Activated T-cell treated with anti-CD3 and anti-CD28 coated beads for 1 hour (primary cell): Measurements from ENCODE around the gene EMILIN2.
"Not testable (repeated sequence)": the region's sequence is repeated elsewhere in the genome, so short reads cannot be mapped to it uniquely, and the experiment has no call there.

Source experiments
- DNase-seq: peaks from one replicate; pipeline ENCODE4 v3.0.0-alpha.2; 2020; ENCODE audit warnings: low read depth

Gene EMILIN2

DNA sequence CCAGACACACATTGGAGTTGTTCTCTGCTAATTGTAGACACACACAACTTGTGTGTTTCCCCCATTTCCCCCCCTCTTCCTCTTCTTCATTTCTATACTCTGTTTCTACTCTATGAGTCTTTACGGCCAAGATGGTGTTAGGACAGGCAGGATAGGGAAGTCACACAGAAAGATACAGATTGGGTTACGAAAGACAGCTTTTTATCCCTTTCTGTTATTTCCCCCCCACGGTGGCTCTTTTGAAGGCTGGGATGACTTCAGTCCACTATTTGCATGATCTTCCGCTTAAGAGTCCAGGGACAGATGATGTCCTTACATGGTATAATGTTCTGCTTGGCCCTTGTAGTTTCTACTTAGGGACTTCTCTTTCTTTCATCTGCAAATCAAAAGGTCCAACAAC, 1.6 kb upstream of the EMILIN2 start:
- DNase-seq: no peak

DNA sequence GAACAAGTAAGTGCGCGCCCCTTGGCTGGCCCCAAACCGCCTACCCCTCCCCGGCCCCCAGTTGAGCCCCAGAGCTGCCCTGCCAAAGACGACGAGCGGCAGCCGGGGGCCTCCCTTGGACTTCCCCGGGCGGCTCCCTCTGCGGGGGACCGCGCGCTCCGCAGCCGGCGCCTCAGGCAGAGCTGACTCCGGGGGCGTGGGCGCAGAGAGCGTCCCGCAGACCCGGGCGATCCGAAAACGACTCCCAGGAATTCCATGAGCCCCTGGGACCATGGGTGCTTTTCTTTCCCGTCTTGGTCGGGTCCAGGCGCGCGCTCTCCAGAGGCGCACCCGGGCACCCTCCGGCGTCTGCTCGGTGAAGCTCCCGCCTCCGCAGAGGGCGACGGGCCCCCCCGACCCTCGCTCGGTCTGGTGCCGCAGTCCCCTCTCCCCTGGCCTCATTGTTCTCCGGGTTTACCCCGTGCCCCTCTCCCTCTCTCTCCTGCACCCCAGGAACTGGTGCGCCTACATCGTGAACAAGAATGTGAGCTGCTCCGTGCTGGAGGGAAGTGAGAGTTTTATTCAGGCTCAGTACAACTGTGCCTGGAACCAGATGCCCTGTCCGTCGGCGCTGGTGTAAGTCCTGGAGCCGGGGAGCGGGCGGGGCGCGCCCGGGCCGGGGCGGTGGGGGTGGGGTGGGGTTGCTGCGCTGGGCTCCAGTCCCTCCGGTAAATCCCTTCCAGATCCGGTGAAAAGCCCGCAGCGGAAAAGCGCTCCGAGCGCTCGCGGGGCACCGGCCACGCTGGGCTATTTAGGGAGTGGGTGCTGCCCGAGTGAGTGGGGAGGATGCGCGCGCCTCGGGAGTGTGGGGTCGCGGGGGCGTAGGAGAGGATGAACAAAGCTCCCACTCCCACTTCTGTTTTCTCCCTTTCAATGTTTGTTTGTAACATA, 776 bp downstream of the EMILIN2 start:
- DNase-seq: peak; percentile 6

DNA sequence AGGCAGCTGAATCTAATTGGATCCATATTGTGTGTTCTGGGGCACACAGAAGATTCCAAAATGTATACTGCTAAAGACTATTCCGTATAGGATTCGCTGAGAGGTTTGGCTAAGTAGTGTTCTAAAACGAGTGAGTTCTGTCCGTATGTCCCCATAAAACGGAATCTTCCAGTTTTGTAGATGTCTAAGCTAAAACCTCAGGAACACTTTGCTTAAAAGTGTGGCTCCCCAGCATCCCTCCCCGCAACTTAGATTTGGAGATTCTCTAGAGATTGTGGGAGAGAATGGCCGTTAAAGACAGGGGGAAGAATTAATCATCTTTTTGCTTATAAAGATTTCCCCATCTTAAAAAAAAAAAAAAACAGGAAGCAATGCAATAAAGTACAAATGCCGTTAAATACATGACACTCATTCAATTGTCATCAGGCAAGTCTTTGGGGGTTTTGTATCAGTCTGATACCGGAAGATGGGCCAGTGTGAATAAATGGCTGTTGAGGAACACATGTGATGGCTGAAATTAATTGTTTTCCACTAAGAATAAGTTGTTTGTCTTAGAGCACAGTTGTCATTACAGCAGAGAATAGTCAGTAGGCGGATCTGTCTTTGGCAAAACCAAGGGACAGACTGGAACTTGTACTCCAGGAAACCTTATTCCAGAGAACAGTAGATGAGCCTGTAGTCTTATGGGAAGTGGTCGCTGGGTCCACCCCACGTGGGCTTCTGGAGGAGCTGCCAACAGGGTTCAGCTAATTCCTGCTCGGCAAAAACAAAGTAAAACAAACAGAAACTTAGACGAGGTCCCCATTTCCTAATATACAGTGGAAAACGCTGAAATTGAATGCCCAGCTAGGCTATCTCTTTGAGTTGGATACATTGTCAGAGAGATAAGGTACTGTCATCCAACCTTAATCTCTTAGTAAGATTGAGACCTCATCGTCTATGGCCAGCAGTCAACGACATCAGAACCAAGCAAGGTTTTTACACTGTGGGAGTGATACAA, 1.7 kb downstream of the EMILIN2 start:
- no peak for DNase-seq

DNA sequence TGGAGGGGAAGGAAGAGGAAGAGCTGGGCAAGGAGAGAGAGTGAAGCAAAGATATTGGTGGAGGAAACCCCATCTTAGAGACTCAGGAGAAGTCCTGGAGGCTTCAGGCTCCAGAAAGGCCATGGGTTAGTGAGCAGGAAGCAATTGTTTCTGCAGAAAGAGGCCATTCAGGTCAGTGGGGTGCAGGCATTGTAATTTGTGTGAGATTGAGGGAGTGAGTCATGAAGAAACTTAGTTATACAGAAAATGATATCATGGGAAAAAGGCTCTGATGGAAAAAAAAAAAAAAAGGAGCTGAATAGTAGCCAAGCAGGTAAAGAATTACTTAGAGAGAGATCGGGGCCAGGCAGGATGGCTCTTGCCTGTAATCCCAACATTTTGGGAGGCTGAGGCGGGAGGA, 4.0 kb downstream of the EMILIN2 start:
- no peak for DNase-seq

DNA sequence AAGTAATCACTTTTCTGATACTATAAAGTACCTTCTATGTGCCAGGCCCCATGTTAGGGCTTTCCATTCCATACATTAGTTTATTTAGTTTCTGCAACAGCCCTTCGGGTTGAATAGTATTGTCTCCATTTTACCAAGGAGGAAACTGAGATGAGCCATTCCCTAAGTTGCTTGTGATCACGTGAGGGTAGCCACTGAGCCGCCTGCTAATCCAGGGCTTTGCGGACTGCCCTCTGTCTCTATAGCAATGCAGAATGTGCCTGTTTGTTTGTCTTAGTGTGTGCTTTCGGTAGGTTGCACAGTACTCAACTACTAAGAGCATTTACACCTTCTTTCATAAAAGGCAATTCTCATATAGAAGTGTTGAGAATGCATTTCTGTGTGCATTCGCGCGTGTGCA, 5.0 kb downstream of the EMILIN2 start:
- DNase-seq: no peak

DNA sequence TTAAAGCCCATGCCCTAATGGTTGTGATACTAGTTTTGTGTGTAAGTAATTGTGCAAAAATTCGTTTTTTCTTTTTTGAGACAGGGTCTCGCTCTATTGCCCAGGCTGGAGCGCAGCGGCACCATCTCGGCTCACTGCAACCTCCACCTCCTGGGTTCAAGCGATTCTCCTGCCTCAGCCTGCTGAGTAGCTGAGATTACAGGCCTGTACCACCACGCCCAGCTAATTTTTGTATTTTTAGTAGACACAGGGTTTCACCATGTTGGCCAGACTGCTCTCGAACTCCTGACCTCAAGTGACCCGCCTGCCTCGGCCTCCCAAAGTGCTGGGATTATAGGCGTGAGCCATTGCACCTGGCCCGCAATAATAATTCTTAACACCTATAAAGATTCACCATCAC, 5.7 kb downstream of the EMILIN2 start:
- DNase-seq: not testable (repeated sequence)

DNA sequence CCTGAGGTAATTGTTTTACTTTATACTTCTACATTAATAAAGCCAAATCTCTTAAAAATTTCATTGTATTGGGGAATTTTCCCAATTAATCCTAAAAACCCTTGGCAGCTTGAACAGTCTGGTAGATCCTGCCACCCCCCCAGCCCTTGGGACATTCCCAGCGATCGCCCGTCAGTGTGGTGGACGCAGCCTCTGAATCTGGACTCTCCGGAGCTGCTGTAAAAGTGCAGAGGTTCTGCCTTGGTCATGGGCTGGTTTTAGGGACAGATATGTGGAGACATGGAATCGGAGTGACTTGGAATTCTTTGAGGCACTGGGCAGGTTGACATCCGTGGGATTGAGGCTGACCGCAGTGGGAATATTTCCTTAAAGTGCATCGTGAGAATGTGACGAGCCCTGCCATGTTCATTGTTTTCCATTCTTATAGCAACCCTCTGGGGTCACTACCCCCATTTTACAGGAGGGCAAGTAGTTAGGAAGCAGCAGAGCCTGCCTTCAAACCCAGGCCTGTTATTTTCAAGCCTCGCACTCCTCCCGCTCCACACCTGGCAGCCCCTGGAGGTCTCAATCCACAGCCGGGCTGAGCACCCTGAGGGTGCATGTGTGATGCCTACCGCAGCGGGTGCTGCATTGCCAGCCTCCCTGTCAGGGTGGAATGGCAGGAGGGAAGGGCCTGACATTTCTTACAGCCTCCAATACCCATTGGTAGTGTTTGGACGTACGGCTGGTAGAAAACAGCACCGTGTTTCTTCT, 6.5 kb downstream of the EMILIN2 start:
- DNase-seq: no peak

DNA sequence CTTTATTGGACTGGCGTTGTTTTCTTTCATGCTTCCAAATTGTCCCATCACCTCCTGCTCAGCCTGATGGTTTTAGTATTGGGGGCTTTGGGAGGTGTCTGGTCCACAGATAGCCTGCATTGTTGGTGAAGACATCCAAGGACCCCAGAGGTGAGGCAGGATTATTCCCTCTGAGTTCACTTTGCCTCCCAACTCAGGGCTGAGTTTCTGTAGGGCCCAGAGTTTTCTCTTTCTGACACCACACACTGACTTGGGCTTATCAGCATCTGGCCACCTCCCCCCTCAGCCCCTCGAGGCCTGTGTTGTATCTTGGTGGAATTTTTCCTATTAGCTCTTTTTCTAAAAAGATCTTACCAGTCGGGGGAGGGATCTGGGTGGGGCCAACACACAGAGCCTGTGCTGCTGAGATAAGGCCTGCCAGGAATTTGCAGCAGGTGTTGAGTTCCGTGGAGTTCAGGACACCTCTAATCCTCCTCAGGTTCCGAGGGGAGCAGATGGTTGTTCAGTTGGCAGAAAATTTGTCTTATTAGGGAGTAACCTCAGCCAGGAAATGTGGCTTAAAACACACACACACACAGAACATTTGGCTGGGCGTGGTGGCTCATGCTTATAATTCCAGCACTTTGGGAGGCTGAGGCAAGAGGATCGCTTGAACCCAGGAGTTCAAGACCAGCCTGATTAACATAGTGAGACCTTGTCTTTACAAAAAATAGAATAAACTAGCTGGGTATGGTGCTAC, 7.3 kb downstream of the EMILIN2 start:
- DNase-seq: no peak

DNA sequence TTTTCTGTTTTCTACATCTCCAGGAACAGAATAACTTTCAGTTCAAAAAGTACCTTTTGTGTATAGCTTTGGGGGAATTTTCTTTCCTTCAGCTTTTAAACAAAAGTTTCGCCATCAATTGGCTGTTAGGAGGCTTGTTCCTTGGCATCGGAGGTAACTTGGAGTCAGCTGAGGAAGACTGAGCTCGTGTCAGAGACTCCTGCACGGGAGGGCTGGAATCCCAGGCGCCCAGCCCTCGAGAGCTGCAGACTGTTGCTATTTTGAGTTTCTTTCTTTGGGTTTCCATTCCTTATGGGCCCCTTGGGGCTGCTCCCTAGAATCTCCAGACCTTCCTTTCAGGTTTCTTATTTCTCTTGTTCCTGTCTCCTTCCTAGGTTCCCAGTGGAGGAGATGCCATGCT, 8.1 kb downstream of the EMILIN2 start:
- DNase-seq: no peak

DNA sequence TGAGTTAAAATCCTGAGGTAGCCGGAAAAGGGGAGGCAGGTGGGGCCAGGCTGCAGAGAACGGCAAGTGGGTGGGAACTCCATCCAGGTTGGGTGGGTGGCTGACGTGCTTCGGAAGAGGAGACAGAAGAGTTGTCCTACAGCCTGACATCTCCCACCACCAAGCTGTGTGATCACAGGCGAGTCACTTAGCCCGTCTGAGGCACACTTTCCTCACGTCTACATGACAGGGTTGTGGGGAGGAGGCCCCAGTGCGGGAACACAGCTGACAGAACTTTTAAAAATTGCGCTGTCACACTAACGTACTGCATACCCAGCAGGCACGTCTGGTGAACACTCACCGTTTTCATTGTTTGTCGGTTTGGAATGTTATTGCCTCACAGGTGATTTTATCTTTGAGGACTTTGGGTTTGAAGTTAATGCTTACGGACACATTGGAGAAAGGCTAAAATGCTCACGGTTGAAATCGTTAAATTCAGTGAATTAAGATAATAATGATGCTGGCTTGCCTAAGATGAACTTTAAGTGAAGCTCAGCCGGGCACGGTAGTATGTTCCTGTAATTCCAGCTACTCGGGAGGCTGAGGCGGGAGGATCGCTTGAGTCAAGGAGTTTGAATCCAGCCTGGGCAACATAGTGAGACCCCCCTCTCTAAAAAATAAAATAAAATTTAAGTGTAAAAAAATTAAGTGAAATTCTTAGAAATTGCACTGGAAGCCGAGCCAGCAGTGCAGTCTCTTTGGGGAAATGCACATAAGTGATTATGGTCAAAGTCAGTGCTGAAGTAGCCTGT, 8.9 kb downstream of the EMILIN2 start:
- no peak for DNase-seq

DNA sequence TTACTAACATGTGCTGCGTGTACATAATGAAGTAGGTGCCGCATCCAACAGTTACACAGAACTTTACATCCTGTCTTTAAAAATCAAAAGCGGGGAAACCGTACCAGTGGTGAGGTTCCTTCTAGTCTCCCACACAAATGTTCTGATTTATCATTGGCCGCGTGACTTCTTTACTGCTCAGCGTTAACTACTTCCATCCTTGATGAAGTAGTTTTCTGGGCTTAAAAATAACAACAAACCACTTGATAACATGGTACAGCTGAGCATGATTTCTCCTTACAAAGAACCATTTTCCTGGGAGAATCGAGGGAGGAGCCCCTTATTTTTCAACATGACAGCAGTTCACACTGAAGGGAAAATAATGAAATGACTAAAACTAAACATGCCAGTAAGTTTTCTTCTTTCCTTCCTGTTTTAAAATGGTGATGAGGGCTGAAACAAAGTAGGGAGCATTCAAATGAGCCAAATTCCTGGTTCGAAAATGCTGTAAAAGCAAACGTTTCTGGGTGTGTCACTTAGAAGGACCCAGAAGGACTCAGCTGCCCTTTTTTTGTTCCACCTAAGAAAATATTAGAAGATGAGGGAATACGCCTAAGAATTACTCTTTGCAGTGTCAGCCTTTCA, 9.9 kb downstream of the EMILIN2 start:
- DNase-seq: no peak

DNA sequence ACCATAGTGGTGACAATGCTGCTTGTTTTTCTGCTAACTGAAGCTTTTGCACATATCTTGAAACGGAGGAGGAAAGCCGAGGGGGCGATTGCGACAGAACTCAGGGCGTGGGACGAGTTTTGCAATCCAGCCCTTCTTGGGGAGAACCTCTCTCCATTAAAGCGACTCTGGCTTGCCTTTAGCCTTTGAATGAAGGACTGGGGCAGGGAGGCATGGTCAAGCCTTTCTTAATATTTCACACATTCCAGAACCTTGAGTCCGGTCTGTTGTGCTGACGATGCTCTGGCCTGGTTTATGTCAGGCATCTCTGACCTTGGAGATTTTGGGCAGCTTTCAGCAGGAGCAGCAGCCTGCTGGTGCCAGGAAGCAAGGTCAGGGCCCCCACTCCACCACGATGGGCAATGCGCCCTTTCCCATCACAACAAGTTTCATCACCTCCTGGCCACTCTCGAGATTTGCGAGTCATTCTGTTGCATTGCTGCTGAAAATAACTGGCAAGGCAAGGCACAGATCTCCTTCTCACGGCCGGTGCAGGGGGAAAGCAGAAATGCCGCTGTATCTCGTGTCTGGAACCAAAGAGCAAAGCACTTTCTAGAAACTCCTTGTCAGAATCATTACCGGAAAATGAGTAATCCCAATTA, 10.8 kb downstream of the EMILIN2 start:
- no peak for DNase-seq

DNA sequence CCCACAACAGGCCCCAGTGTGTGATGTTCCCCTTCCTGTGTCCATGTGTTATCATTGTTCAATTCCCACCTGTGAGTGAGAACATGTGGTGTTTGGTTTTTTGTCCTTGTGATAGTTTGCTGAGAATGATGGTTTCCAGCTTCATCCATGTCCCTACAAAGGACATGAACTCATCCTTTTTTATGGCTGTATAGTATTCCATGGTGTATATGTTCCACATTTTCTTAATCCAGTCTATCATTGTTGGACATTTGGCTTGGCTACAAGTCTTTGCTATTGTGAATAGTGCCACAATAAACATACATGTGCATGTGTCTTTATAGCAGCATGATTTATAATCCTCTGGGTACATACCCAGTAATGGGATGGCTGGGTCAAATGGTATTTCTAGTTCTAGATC, 13.6 kb downstream of the EMILIN2 start:
- DNase-seq: not testable (repeated sequence)

DNA sequence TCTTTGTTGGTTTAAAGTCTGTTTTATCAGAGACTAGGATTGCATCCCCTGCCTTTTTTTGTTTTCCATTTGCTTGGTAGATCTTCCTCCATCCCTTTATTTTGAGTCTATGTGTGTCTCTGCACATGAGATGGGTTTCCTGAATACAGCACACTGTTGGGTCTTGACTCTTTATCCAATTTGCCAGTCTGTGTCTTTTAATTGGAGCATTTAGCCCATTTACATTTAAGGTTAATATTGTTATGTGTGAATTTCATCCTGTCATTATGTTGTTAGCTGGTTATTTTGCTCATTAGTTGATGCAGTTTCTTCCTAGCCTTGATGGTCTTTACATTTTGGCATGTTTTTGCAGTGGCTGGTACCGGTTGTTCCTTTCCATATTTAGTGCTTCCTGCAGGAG, 17.2 kb downstream of the EMILIN2 start:
- not testable (repeated sequence) for DNase-seq

DNA sequence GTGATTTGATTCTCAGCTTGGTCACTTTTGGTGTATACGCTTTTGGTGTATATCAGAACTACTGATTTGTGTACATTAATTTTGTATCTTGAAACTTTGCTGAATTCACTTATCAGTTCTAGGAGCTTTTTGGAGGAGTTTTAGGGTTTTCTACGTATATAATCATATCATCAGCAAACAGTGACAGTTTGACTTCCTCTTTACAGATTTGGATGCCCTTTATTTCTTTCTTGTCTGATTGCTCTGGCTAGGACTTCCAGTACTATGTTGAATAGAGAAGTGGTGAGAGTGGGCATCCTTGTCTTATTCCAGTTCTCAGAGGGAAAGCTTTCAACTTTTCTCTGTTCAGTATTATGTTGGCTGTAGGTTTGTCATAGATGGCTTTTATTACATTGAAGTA, 19.7 kb downstream of the EMILIN2 start:
- not testable (repeated sequence) for DNase-seq

DNA sequence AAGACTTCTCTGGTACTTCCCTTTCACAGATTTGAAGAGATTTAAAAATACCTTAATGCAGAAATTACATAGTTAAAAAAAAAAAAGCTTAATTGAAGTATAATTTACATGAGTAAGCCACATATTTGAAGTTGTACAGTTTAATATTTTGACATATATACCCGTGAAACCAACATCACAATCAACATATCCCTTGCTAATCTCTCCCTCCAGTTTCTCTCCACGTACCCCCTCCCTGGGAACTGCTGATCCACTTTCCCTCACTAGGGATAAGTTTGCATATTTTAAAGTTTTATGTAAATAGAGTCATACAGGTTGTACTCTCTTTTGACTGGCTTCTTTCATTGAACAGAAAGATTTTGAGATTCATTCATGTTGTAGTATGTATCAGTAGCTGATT, 22.4 kb downstream of the EMILIN2 start:
- DNase-seq: no peak

DNA sequence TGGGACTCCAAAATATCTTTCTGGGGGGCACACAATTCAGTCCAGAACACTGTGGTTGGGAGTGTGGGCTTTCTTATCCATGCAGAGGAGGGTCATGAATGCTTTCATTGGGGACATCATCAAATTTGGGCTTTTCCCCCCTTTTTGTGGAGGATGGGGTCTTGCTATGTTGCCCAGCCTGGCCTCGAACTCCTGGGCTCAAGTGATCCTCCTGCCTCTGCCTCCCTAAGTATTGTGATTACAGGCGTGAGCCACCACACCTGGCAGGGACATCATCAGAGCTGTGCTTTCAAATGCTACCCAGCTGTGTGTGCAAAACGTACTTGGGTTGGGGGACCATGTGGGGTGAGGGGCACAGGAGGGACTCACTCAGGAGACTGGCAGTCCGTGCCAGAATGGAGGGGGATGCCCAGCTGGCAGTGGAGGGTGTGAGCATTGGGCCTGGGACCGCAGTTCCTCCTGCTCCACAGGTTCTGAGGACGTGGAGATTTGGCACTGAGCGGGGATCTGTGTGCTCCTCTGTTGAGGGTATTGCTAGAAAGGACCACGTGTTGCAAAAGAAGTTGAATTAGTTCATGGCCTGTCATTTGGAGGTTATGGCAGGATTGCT, 24.4 kb downstream of the EMILIN2 start:
- no peak for DNase-seq

DNA sequence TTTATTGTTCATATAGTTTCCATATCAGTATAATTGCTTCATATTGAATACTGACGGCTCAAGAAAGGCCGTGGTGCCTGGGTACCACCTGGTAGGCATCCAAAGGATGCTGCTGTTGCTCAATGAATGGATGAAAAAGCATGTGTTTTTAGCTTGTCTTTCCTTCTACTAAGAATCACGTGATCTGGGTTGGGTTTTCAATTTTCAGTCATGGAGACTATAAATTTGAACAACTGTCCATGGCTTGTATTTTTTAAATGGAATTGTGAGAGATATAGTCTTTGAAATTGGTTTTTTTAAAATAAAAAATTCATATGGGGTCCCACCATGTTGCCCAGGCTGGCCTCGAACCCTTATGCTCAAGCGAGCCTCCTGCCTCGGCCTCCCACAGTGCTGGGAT, 25.3 kb downstream of the EMILIN2 start:
- no peak for DNase-seq

DNA sequence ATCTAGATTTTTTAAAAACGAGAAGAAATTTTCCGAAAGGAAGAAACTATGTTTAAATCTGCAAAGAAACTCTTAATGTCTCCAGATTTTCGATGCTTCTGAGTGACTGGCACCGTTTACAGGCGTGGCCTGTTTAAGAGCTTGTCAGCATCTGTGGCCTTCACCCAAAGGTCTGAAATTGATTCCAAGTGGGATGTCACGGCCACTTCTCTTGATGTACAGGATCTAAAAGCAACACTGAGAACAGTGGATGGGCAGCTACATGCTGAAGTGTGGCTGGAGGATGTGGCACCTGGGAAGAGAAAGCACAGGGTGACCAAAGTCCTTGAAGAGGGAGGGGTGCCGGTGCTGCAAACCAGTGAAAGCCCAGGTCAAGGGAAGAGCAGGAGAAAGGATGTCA, 28.0 kb downstream of the EMILIN2 start:
- no peak for DNase-seq
